ENCODE measurements around the gene SLC4A2.

Gene SLC4A2

DNA sequence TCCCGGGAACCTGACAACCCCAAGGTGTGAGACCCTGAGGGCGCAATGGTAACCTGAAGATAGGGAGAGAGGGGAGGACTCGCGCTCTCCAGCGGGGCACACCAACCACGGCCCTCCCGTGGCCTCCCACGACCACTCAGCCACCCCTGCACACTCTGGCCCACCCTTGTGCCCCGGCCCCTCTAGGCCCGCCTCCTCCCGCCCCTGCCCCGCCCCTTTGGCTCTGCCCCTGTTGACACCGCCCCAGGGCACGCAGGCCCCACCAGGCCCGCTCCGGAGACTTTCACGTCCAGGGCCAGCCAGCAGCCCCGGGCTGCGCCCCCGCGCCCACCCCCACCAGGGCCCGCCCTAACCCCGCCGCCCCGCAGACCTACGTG, 46.0 kb upstream of the SLC4A2 start:
- DNase-seq (ENCODE audit: low read depth, low spot score): no peak
- Histone ChIP-seq H3K4me3 (ENCODE audit: insufficient read length, low read depth) (no peak overlapping the region), H3K36me3 (ENCODE audit: insufficient read depth, insufficient read length, low read length) (peaks cover 12% of the 10 kb centered on the region), H3K9me3 (ENCODE audit: insufficient read depth, low read length) (no peaks in the 10 kb centered on the region), H3K4me1 (ENCODE audit: insufficient read depth, insufficient read length) (peaks cover 21% of the 10 kb centered on the region), H3K27me3 (ENCODE audit: insufficient read depth, insufficient read length) (peaks cover 3% of the 10 kb centered on the region), H3K9ac (ENCODE audit: insufficient read length, low read depth) (no peak overlapping the region)
- no peak for TF ChIP-seq ZNF274 (IDR thresholded peaks at IDR 0.05; ENCODE audit: low read depth, low read length)
- no peak for TF ChIP-seq SUZ12 (IDR thresholded peaks at IDR 0.05; ENCODE audit: extremely low read depth, insufficient read depth, insufficient read length)

DNA sequence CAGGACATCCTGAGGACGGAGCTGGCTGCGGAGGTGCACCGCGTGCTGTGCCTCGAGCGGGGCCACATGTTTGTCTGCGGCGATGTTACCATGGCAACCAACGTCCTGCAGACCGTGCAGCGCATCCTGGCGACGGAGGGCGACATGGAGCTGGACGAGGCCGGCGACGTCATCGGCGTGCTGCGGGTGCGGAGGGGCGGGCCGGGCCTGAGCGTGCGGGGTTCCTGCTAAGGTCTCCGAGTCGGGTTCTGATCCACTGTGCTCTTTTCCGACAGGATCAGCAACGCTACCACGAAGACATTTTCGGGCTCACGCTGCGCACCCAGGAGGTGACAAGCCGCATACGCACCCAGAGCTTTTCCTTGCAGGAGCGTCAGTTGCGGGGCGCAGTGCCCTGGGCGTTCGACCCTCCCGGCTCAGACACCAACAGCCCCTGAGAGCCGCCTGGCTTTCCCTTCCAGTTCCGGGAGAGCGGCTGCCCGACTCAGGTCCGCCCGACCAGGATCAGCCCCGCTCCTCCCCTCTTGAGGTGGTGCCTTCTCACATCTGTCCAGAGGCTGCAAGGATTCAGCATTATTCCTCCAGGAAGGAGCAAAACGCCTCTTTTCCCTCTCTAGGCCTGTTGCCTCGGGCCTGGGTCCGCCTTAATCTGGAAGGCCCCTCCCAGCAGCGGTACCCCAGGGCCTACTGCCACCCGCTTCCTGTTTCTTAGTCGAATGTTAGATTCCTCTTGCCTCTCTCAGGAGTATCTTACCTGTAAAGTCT, 45.5 kb upstream of the SLC4A2 start:
- TF ChIP-seq YY1 (IDR thresholded peaks at IDR 0.05; ENCODE audit: insufficient read depth, insufficient read length) (no peak), SUZ12 (IDR thresholded peaks at IDR 0.05; ENCODE audit: extremely low read depth, insufficient read depth, insufficient read length) (no peak), ZNF274 (IDR thresholded peaks at IDR 0.05; ENCODE audit: low read depth, low read length) (no peak)
- H3K36me3 ChIP-seq (ENCODE audit: insufficient read depth, insufficient read length, low read length): peaks cover 12% of the 10 kb centered on the region
- no peak overlapping the region for H3K4me3 ChIP-seq (ENCODE audit: insufficient read length, low read depth)
- no peak for DNase-seq (ENCODE audit: low read depth, low spot score)
- H3K27me3 ChIP-seq (ENCODE audit: insufficient read depth, insufficient read length): peaks cover 3% of the 10 kb centered on the region
- H3K4me1 ChIP-seq (ENCODE audit: insufficient read depth, insufficient read length): peaks cover 21% of the 10 kb centered on the region
- no peak overlapping the region for H3K9ac ChIP-seq (ENCODE audit: insufficient read length, low read depth)
- no peaks in the 10 kb centered on the region for H3K9me3 ChIP-seq (ENCODE audit: insufficient read depth, low read length)

DNA sequence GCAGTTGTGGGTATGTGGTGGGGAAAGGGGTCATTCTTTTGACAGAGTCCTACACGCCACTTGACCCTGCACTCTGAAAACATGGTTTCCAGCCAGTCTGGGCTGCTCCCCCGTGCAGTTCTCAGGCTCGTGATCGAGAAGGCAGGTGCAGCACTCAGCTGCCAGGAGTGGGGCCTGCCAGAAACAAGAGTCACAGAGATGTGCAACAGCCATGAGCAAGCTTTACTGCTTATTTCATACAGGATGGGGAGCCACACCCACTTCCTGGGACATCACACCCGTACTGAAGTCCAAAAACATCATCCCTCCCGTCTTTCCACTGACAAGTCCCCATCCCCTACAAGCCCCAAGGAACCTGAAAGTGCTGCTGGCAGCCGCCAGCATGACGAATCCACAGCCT, 44.4 kb upstream of the SLC4A2 start:
- H3K4me1 ChIP-seq (ENCODE audit: insufficient read depth, insufficient read length): peaks cover 27% of the 10 kb centered on the region
- H3K27me3 ChIP-seq (ENCODE audit: insufficient read depth, insufficient read length): peaks cover 3% of the 10 kb centered on the region
- TF ChIP-seq ZNF274 (IDR thresholded peaks at IDR 0.05; ENCODE audit: low read depth, low read length) (no peak), SUZ12 (IDR thresholded peaks at IDR 0.05; ENCODE audit: extremely low read depth, insufficient read depth, insufficient read length) (no peak), YY1 (IDR thresholded peaks at IDR 0.05; ENCODE audit: insufficient read depth, insufficient read length) (no peak)
- H3K9me3 ChIP-seq (ENCODE audit: insufficient read depth, low read length): no peaks in the 10 kb centered on the region
- H3K4me3 ChIP-seq (ENCODE audit: insufficient read length, low read depth): no peak overlapping the region
- H3K36me3 ChIP-seq (ENCODE audit: insufficient read depth, insufficient read length, low read length): peaks cover 12% of the 10 kb centered on the region
- no peak overlapping the region for H3K9ac ChIP-seq (ENCODE audit: insufficient read length, low read depth)
- DNase-seq (ENCODE audit: low read depth, low spot score): no peak

DNA sequence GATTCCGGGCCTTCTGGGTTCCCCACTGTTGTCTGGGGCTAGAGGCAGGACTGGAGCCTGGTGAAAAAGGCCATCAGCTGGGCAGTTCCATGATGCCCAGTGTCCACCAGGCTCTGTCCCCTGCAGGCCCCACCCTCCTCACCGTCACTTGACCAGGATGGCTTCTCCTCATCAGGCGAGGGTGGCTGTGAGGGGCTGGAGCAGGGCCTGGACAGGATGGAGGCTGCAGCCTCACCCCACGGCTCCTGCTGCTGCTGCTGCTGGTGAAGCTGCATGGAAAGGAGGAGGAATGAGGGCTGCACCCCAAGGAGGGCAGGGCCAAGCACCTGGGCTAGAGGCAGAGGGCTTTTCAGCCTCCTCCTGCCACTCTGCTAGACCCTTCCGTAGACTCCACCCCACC, 43.4 kb upstream of the SLC4A2 start:
- H3K36me3 ChIP-seq (ENCODE audit: insufficient read depth, insufficient read length, low read length): peaks cover 12% of the 10 kb centered on the region
- peaks cover 31% of the 10 kb centered on the region for H3K4me1 ChIP-seq (ENCODE audit: insufficient read depth, insufficient read length)
- no peak for DNase-seq (ENCODE audit: low read depth, low spot score)
- TF ChIP-seq SUZ12 (IDR thresholded peaks at IDR 0.05; ENCODE audit: extremely low read depth, insufficient read depth, insufficient read length): no peak
- TF ChIP-seq YY1 (IDR thresholded peaks at IDR 0.05; ENCODE audit: insufficient read depth, insufficient read length): no peak
- no peak for TF ChIP-seq ZNF274 (IDR thresholded peaks at IDR 0.05; ENCODE audit: low read depth, low read length)
- H3K9me3 ChIP-seq (ENCODE audit: insufficient read depth, low read length): no peaks in the 10 kb centered on the region
- H3K4me3 ChIP-seq (ENCODE audit: insufficient read length, low read depth): no peak overlapping the region
- H3K9ac ChIP-seq (ENCODE audit: insufficient read length, low read depth): no peak overlapping the region
- H3K27me3 ChIP-seq (ENCODE audit: insufficient read depth, insufficient read length): peaks cover 3% of the 10 kb centered on the region

DNA sequence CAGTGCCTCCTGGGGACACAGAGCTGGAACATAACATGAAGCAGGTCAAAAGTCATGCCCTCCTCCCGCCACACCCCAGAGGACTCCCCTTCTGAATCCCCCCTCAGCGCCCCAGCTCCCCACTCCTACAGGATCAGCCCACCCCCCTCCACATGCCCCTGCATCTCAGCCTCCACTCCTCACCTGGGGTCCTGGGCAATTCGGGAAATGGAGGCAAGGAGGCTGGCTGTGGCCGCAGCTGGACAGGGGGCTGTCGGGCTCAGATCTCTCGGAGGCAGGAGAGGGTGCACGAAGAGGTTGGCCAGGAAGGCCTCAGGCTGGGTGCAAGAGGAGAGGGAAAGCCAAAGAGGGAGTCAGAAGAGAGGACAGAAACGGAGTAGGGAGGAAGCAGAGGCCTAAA, 42.9 kb upstream of the SLC4A2 start:
- Histone ChIP-seq H3K27me3 (ENCODE audit: insufficient read depth, insufficient read length) (peaks cover 3% of the 10 kb centered on the region), H3K4me3 (ENCODE audit: insufficient read length, low read depth) (no peak overlapping the region), H3K4me1 (ENCODE audit: insufficient read depth, insufficient read length) (peaks cover 33% of the 10 kb centered on the region), H3K9ac (ENCODE audit: insufficient read length, low read depth) (no peak overlapping the region), H3K9me3 (ENCODE audit: insufficient read depth, low read length) (no peaks in the 10 kb centered on the region), H3K36me3 (ENCODE audit: insufficient read depth, insufficient read length, low read length) (peaks cover 12% of the 10 kb centered on the region)
- DNase-seq (ENCODE audit: low read depth, low spot score): no peak
- TF ChIP-seq SUZ12 (IDR thresholded peaks at IDR 0.05; ENCODE audit: extremely low read depth, insufficient read depth, insufficient read length): no peak
- no peak for TF ChIP-seq YY1 (IDR thresholded peaks at IDR 0.05; ENCODE audit: insufficient read depth, insufficient read length)
- TF ChIP-seq ZNF274 (IDR thresholded peaks at IDR 0.05; ENCODE audit: low read depth, low read length): no peak

DNA sequence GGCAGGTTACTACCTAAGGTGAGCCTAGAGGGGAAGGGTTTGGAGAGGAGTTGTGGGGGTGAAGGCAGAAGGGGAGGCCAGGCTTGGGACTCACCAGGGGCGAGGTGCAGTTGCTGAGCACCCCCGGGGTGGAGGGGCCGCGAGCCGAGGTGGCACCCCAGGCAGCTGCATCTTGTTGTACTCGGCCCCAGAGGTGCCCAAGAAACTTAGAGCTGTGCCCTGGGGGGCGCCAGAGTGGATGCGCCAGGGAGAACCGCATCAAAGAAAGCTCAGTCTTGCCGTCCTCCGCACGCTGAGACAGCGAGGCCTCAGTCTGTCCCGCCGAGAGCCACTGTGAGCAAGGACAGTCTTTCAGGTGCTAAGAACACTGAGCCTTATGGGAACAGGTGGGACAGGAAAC, 42.4 kb upstream of the SLC4A2 start:
- Histone ChIP-seq H3K9ac (ENCODE audit: insufficient read length, low read depth) (no peak overlapping the region), H3K36me3 (ENCODE audit: insufficient read depth, insufficient read length, low read length) (peaks cover 12% of the 10 kb centered on the region), H3K27me3 (ENCODE audit: insufficient read depth, insufficient read length) (peaks cover 3% of the 10 kb centered on the region), H3K4me1 (ENCODE audit: insufficient read depth, insufficient read length) (peaks cover 33% of the 10 kb centered on the region), H3K4me3 (ENCODE audit: insufficient read length, low read depth) (no peak overlapping the region), H3K9me3 (ENCODE audit: insufficient read depth, low read length) (no peaks in the 10 kb centered on the region)
- no peak for DNase-seq (ENCODE audit: low read depth, low spot score)
- no peak for TF ChIP-seq YY1 (IDR thresholded peaks at IDR 0.05; ENCODE audit: insufficient read depth, insufficient read length)
- TF ChIP-seq SUZ12 (IDR thresholded peaks at IDR 0.05; ENCODE audit: extremely low read depth, insufficient read depth, insufficient read length): no peak
- no peak for TF ChIP-seq ZNF274 (IDR thresholded peaks at IDR 0.05; ENCODE audit: low read depth, low read length)

DNA sequence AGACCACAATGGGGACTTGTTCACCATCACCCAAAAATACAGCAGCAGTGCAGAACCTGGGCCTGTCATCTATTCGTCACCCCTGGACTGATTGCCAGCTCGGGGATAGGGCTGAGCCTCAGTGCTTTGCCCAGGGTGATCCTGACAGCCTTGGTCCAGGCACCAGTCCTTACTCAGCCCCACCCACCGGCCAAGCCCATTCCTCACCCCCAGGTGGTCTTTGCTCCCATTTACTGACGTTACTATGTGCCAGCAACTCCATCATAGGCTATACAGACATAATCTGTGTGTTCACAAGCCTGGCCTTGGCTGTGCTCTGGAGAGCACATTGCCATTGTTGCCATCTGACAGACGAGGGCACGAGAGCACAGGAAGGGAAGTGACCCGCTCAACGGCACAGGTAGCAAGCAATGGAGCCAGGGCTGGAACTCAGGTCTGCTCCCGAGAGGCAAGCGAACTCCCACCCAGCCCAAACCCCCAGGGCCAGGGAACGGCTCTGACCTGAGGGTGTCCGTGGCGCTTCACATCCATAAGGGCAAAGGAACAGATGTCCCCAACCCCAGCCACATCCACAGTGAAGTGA, 41.9 kb upstream of the SLC4A2 start:
- TF ChIP-seq ZNF274 (IDR thresholded peaks at IDR 0.05; ENCODE audit: low read depth, low read length): no peak
- no peak for TF ChIP-seq SUZ12 (IDR thresholded peaks at IDR 0.05; ENCODE audit: extremely low read depth, insufficient read depth, insufficient read length)
- TF ChIP-seq YY1 (IDR thresholded peaks at IDR 0.05; ENCODE audit: insufficient read depth, insufficient read length): no peak
- H3K9ac ChIP-seq (ENCODE audit: insufficient read length, low read depth): peak overlapping the region; percentile 82
- peaks cover 12% of the 10 kb centered on the region for H3K36me3 ChIP-seq (ENCODE audit: insufficient read depth, insufficient read length, low read length)
- H3K4me1 ChIP-seq (ENCODE audit: insufficient read depth, insufficient read length): peaks cover 31% of the 10 kb centered on the region
- no peak for DNase-seq (ENCODE audit: low read depth, low spot score)
- peak overlapping the region; percentile 44 for H3K4me3 ChIP-seq (ENCODE audit: insufficient read length, low read depth)
- no peaks in the 10 kb centered on the region for H3K9me3 ChIP-seq (ENCODE audit: insufficient read depth, low read length)
- H3K27me3 ChIP-seq (ENCODE audit: insufficient read depth, insufficient read length): peaks cover 3% of the 10 kb centered on the region

All from NT2/D1 (cell line).